K562 (cell line): ENCODE measurements around the gene CGB8. TPM values are rescaled to one million over a fixed set of nuclear protein-coding genes. Genes with fewer than 3 reads are reported as not detected.
"Not testable (repeated sequence)": the region's sequence is repeated elsewhere in the genome, so short reads cannot be mapped to it uniquely, and the experiment has no call there.

Experiments
- ATAC-seq: fragments of 200-7000 bp; cut with Tn5 transposase; 3 replicates; pipeline ENCODE4 v1.9.1; 2020; ENCODE audit warnings: moderate library complexity
- BruUV-seq: library from RNA; stranded (reverse); fragments of 400-500 nt; replicated peaks from 2 replicates; lab custom pipeline; 2021; lab: Mats Ljungman, UMichigan
- CTCF ChIA-PET: fragments of 300-600 bp; formaldehyde crosslinking; extraction: SDS; loops from one replicate; lab custom pipeline; 2021; ENCODE audit warnings: low intra/inter-chr PET ratio; lab: Yijun Ruan, JAX
- POLR2A ChIA-PET: fragments of 300-600, 350-650 bp; sonication (Branson Sonifier 250); formaldehyde crosslinking; extraction: SDS; loops from one replicate; lab custom pipeline; 2021; ENCODE audit warnings: antibody characterized with exemption, inconsistent platforms; lab: Yijun Ruan, JAX
- DNase-seq, 4 experiments: peaks; one replicate each; pipeline versions ENCODE4 v3.0.0 to v3.0.0-alpha.2; 2011 to 2018; ENCODE audit warnings: low spot score in 3 of 4, mixed read lengths in 3 of 4; ENCODE audit errors: extremely low read depth in 1 of 4
- FAIRE-seq: peaks from 2 replicates; lab custom pipeline; 2011; peaks lifted over from hg19 to GRCh38; lab: Jason Lieb, UNC
- H2AFZ ChIP-seq: 2 replicates; pipeline ENCODE4 v1.6.0; 2011; ENCODE audit warnings: low read depth, low read length, control low read depth, inconsistent platforms
- H3K27ac ChIP-seq: fragments of 200-600 bp; 3 replicates; pipeline ENCODE4 v1.8.0; 2011; ENCODE audit warnings: low read depth, mild to moderate bottlenecking, control low read depth, inconsistent platforms, low read length, moderate library complexity, mixed read lengths; ENCODE audit errors: extremely low read depth
- H3K27me3 ChIP-seq, 2 experiments: fragments of 300-600 bp in 1 of 2; 2 replicates in 1 of 2; 3 replicates in 1 of 2; pipeline versions ENCODE4 v1.6.0 to v1.8.0; 2011; ENCODE audit warnings: inconsistent platforms in 2 of 2, low read length in 2 of 2, mild to moderate bottlenecking in 1 of 2, mixed read lengths in 1 of 2, moderate library complexity in 1 of 2; ENCODE audit not compliant: control insufficient read depth in 2 of 2, insufficient read depth in 2 of 2
- H3K36me3 ChIP-seq: fragments of 300-600 bp; 3 replicates; pipeline ENCODE4 v1.8.0; 2011; ENCODE audit warnings: mild to moderate bottlenecking, low read length, inconsistent platforms; ENCODE audit not compliant: control insufficient read depth, insufficient read depth
- H3K4me1 ChIP-seq, 2 experiments: fragments of 200-600 bp in 1 of 2; replicated peaks in 1 of 2; 2 replicates in 1 of 2; 3 replicates in 1 of 2; pipeline versions ENCODE4 v1.5.1 to v1.8.0; 2011; ENCODE audit warnings: inconsistent platforms in 2 of 2, low read length in 2 of 2, mild to moderate bottlenecking in 1 of 2, mixed read lengths in 1 of 2, moderate library complexity in 1 of 2; ENCODE audit not compliant: control insufficient read depth in 2 of 2, insufficient read depth in 2 of 2
- H3K4me2 ChIP-seq: 2 replicates; pipeline ENCODE4 v1.6.1; 2011; ENCODE audit warnings: low read length, control low read depth, inconsistent platforms, mixed read lengths; ENCODE audit not compliant: insufficient read depth
- H3K4me3 ChIP-seq: fragments of 200-600 bp; sonication (generic), shearing (Covaris generic); 2 replicates; pipeline ENCODE4 v1.5.1; 2016; ENCODE audit warnings: control low read depth, inconsistent platforms
- H3K79me2 ChIP-seq: fragments of 200-600 bp; 3 replicates; pipeline ENCODE4 v1.8.0; 2011; ENCODE audit warnings: low read length, inconsistent platforms; ENCODE audit not compliant: control insufficient read depth, insufficient read depth
- H3K9ac ChIP-seq, 2 experiments: 2 replicates each; pipeline versions ENCODE4 v1.6.0 to v1.6.1; 2011; ENCODE audit warnings: low read depth in 2 of 2, low read length in 2 of 2, control low read depth in 1 of 2, inconsistent platforms in 1 of 2, mild to moderate bottlenecking in 1 of 2, mixed read lengths in 1 of 2; ENCODE audit not compliant: insufficient read depth in 1 of 2
- H3K9me1 ChIP-seq: one replicate; pipeline ENCODE4 v1.6.0; 2011; ENCODE audit warnings: inconsistent platforms, mild to moderate bottlenecking, low read length, moderate library complexity; ENCODE audit not compliant: control insufficient read depth, insufficient read depth
- H3K9me3 ChIP-seq: replicated peaks from 2 replicates; pipeline ENCODE4 v1.5.1; 2011; ENCODE audit warnings: low read depth, low read length, inconsistent platforms; ENCODE audit not compliant: control insufficient read depth, insufficient read depth
- H4K20me1 ChIP-seq: replicated peaks from 2 replicates; pipeline ENCODE4 v1.6.1; 2011; ENCODE audit warnings: low read length, inconsistent platforms, mixed read lengths; ENCODE audit not compliant: control insufficient read depth, insufficient read depth
- KDM2B ChIP-seq: fragments of 250-450 bp; sonication (Bioruptor Pico); IDR thresholded peaks from 2 replicates; pipeline ENCODE4 v1.8.0; 2021; ENCODE audit warnings: mild to moderate bottlenecking, moderate library complexity
- PCBP1 ChIP-seq: fragments of 200-400 bp; formaldehyde crosslinking; IDR thresholded peaks from 2 replicates; pipeline ENCODE4 v1.6.1; 2018; ENCODE audit warnings: mild to moderate bottlenecking, low read depth, low read length; ENCODE audit not compliant: poor library complexity, severe bottlenecking
- SAP30 ChIP-seq: fragments of 200-600 bp; sonication (generic); IDR thresholded peaks from 2 replicates; pipeline ENCODE4 v1.6.1; 2012; ENCODE audit warnings: borderline replicate concordance, low read depth, mild to moderate bottlenecking, moderate library complexity, low read length, control low read depth, inconsistent platforms; ENCODE audit not compliant: insufficient read depth, poor library complexity, severe bottlenecking
- WGBS: fragments of 100-300 bp; shearing (Covaris generic); methylation state at CpG from one replicate; pipeline ENCODE4 v1.1.6; 2016; ENCODE audit warnings: low coverage, mixed read lengths; ENCODE audit not compliant: insufficient coverage; ENCODE audit errors: missing lambda C conversion rate; 5-methylcytosine and 5-hydroxymethylcytosine counted together
- in situ Hi-C: fragments of 300-500 bp; cut with MboI; formaldehyde crosslinking; loops from 4 replicates; pipeline ENCODE4 v1.15.0; 2018; ENCODE audit warnings: inconsistent platforms, mixed read lengths
- intact Hi-C: fragments of 100-400 bp; cut with micrococcal nuclease; formaldehyde crosslinking; loops from 2 replicates; pipeline ENCODE4 v1.14.2; 2022
- polyA plus RNA-seq, 8 experiments: library from polyadenylated mRNA; depleted of rRNA in 4 of 8; stranded (reverse) in 5 of 8; unstranded in 3 of 8; fragments of >200 nt; fragmentation: Nextera tagmentation in 2 of 8; fragmentation: Illumina TruSeq in 1 of 8; extraction: Ambion mirVana in 2 of 8; extraction: Trizol in 1 of 8; gene quantifications; 2 replicates each; pipeline versions ENCODE4 v1.2.1 to v1.2.3, GENCODE V29; 2011 to 2014; ENCODE audit warnings: inconsistent platforms in 1 of 8, missing spikeins in 1 of 8
- total RNA-seq, 7 experiments: library from RNA; depleted of rRNA in 6 of 7; stranded (reverse); fragments of >200 nt in 6 of 7; fragmentation: Illumina TruSeq in 2 of 7; extraction: Trizol in 2 of 7; gene quantifications; 2 replicates each; pipeline versions ENCODE4 v1.2.1 to v1.2.3, GENCODE V29; 2011 to 2021; ENCODE audit warnings: low replicate concordance in 1 of 7

Gene CGB8
- total and polyA plus RNA-seq, 9 of the 15 experiments (the other 6 are each of a cell fraction or from before 2014, with no cell fraction given) = not detected

DNA sequence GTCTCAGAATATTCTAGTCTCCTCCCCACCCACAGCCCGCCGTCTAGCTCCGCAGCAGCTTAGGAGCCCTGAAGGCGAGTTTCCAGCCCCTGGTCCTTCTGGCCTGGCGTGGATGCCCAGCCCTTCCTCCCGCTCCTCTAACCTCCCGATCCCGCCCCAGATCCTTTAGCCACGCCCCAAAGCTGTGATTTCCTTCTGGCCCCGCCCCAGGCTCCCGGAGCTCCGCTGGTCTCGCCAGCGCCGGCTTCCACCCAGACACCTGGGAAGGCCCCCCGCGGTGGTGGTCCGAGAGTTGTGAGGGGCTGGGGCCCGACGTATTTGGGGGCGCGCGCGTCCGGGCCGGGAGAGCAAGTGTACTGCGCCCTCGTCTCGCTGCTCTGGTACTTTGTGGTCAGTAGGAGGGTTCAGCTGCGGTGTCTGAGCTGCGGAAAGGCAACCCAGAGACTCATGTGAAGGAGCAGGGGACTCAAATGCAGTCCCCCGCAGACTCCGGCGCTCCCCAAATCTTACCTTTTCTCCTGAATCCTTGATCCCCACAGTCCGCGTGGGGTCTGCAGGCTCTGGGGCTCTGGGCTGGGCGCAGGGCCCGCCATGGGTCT lies 8.8 kb upstream of the CGB8 start, which contains the start of gene CGB7 (continued):
- no peak for TF ChIP-seq SAP30
- TF ChIP-seq KDM2B (CRISPR knock-in tag) = 0 out of 2 replicates have a peak, but pooled peaks have one; percentile 27

DNA sequence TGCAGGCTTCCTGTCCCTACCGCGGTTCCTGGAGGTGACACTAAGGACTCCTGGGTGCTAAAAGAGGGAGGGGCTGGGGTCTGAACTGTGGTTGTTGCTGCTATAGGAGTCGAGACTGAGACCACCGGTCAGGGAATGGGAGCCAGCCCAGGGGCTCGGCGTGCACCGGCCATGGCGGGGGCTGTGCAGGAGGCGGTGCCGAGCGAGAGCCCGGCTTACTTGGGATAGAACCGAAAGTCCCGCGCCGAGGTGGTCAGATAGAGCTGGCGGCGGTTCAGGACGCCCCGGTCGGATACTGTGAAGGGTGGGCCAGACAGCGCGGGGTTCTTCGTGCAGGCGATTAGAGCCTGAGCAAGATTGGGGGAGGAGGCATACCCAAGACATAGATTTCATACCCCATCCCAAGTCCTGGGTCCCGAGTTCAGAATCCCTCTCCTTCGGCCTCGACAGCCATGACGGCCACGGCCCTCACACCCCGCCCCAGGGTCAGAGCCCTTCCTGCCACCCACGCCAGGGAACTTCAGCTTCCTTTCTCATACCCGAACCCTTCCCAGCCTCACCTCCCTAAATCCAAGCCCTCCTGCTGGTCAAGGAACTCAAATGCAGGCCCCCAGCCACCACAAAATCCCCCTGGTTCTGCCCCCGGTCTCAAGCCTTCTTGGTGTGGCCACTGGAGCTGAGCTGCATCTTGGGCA lies 8.1 kb upstream of the CGB8 start:
- H3K4me2 ChIP-seq = peak overlapping the region; percentile 82
- TF ChIP-seq PCBP1 = peak; percentile 15
- H3K27me3 ChIP-seq = peaks cover 14 to 54% of the 10 kb centered on the region in 2 experiments; a peak in 3 of 5 replicates
- in situ Hi-C loops, DNase-seq, H3K9me1 ChIP-seq, CTCF ChIA-PET, H3K79me2 ChIP-seq, H3K9me3 ChIP-seq, H3K4me3 ChIP-seq, ATAC-seq, BruUV-seq, H3K27ac ChIP-seq, H4K20me1 ChIP-seq, intact Hi-C loops, H3K36me3 ChIP-seq: not testable (repeated sequence)
- 34% methylated on average over 20 of the region's 34 CpGs for WGBS
- H2AFZ ChIP-seq = peak overlapping the region; percentile 96; the same call in 1 of the 2 replicates
- POLR2A ChIA-PET = interaction anchor here (0.6 to 1.2 kb wide), 3 partner anchors 10 to 93 kb away, joined by 3 to 5 read pairs (median 4); no protein-coding TSS in a partner anchor
- H3K4me1 ChIP-seq = peaks cover 2 to 34% of the 10 kb centered on the region in 2 experiments; a peak in 3 of 5 replicates
- peak overlapping the region in 1 of 2 experiments; percentile 91; a peak in 2 of 4 replicates for H3K9ac ChIP-seq
- FAIRE-seq = peak; percentile 48
